MM.1S (cell line): ENCODE results near the gene NOVA1.

Source experiments
- EZH2 ChIP-seq: fragments of 300-600 bp; sonication (generic); optimal IDR thresholded peaks from 2 replicates; pipeline ENCODE3; 2017; ENCODE audit warnings: low read depth, mild to moderate bottlenecking, antibody characterized with exemption, low read length, mixed read lengths
- EZH2phosphoT487 ChIP-seq: fragments of 300-600 bp; sonication (generic); IDR thresholded peaks from 2 replicates; pipeline ENCODE4 v1.6.1; 2018; ENCODE audit warnings: antibody characterized with exemption, low read length
- TF ChIP-seq, protein P1 (sequence below): fragments of 300-600 bp; sonication (generic); IDR thresholded peaks from 2 replicates; pipeline ENCODE4 v1.5.1; 2016; ENCODE audit warnings: antibody characterized with exemption, low read length, mixed read lengths

GRCh38 chr14:26526137-26526536 lies 71.7 kb downstream of the NOVA1 start:
- TF ChIP-seq EZH2 (no peak), EZH2phosphoT487 (no peak)
- TF ChIP-seq, protein P1, sequence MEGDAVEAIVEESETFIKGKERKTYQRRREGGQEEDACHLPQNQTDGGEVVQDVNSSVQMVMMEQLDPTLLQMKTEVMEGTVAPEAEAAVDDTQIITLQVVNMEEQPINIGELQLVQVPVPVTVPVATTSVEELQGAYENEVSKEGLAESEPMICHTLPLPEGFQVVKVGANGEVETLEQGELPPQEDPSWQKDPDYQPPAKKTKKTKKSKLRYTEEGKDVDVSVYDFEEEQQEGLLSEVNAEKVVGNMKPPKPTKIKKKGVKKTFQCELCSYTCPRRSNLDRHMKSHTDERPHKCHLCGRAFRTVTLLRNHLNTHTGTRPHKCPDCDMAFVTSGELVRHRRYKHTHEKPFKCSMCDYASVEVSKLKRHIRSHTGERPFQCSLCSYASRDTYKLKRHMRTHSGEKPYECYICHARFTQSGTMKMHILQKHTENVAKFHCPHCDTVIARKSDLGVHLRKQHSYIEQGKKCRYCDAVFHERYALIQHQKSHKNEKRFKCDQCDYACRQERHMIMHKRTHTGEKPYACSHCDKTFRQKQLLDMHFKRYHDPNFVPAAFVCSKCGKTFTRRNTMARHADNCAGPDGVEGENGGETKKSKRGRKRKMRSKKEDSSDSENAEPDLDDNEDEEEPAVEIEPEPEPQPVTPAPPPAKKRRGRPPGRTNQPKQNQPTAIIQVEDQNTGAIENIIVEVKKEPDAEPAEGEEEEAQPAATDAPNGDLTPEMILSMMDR, result no peak
